ENCODE measurements around the gene ACTG1.

The ACTG1 gene

DNA sequence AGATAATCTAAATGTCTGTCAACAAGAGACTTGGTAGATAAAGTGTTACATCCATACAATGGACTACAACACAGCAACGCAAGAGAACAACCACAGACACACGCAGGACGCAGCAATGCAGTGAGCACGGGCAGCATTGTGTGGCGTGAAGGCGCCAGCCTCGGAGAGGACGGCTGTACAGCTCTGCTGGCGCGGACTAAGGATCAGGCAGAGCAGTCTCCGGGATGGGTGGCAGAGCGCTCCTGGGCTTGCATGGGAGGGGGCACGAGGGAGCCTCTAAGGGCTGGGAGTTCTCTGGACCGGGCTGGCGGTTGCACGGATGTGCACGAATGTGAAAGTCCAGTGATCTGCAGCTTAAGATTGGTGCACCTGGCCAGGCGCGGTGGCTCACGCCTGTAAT, 34.5 kb downstream of the ACTG1 start:
- no peak for DNase-seq

DNA sequence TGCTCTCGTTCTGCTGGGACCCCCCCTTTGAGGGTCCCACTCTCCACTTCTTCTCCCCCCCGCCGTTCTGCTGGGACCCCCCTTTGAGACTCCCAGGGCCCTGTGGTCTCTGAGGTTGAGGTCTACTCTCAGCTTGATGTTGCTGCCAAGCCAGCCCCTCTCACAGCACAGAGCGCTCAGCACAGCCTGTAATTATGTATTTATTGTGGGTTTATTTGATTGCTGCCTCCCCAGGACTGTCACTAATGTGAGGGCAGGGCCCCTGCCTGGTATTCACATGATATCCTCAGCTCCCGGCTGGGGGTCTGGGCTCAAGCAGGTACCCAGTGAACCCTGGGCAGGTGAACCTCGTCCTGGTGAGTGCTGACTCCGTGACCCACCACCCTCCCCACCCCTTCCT, 35.4 kb downstream of the ACTG1 start:
- no peak for DNase-seq

DNA sequence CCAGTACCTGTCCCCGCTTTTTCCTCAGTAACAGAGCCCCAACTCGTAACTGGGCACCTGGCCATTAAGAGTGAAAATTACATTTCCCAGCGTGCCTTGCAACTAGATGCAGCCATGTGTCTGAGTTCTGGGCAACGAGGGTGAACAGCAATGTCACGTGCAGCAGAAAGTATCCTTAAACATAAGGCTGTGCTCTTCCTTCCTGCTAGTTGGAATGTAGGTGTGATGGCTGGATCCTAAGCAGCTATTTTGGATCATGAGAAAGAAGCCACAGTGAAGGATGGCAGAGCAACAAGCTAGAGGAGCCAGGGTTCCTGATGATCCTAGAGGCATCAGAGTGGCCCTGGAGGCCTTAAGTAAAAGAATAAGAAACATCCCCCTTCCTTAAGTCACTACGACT, 36.0 kb downstream of the ACTG1 start:
- no peak for DNase-seq

DNA sequence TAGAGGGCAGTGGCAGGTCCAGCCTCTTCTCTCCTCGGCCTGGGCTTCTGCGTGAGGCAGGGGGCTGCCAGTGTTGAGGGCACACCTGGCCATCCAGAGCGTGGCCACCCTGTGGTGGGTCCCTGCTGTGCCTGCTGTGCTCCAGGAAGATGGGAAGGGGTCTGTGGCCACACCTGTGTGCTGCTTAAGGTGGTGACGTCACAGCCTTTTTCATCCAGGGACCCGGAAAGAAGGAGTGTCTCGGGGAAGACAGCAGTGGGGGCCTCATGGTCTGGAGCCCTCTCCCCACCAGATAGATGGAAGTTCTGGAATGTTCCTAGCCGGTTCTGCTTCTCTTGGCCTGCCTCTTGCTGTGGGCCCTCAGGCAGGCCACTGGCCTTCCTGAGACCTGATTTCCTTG, 36.5 kb downstream of the ACTG1 start:
- no peak for DNase-seq

DNA sequence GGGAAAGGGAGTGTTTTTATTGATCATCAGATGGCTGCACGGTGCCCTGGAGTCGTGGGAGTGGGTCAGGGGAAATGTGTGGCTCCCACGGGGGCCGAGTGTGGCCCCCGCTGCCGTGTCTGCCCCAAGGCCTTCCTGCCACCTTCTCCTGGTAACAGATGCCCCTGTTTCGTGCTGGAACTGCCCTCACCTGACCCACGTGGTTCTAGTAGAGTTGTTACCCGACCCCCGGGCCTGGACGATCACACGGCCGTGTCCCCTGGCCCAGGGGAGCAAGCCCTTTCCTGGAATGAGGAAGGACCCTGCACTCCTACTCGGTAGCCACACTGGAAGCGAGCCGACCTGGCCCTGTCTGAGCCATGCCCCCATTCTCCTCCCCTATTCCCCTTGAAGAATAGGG, 37.6 kb downstream of the ACTG1 start:
- DNase-seq = no peak

DNA sequence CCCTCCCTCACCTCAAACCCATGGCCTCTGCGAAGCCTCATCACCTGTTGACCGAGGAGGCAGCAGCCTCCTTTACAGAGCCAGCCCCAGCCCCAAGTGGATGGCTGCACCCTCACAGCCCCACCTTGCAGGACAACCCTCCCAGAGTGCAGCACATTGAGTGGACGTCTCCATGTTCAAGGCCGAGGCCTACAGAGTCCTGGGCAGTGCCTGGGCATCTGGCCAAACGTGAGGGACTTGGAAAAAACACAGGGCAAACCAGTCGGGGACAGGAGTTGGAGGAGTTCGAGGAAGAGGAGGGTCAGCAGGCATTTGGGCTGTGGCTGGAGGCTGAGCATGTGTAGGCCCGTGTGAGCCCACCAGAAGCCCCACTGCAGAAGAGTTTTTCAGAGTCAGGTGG, 39.6 kb downstream of the ACTG1 start:
- no peak for DNase-seq

DNA sequence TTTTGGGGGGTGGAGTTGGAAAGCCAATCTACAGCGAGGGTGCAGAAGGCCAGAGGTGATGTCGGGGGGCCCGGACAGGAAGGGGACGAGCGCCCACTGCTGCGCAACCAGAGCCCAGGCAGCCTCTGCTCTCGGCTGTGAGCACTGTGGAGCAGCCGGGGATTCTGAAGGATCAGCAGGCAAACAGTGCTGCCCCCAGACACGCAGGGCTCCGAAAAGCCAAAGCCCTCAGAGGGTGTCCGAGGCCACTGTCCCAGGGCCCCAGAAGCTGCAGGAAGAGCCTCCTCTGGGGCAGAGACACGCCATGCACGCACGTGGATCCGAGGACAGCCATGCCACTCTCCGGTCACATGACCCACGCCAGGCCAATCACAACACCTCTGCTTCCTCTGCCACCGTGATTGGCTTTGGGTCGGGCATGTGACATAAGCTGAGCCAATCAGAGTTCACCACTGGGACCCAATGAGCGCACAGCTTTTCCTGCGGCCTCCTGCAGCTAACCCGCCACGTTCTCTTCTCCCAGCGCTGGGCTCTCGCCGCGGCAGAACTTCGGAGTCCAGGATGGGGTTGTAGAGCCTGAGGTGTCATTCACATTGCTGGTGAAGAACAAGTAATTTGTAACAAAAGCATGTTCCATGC, 40.7 kb downstream of the ACTG1 start:
- DNase-seq = peak; percentile 94

DNA sequence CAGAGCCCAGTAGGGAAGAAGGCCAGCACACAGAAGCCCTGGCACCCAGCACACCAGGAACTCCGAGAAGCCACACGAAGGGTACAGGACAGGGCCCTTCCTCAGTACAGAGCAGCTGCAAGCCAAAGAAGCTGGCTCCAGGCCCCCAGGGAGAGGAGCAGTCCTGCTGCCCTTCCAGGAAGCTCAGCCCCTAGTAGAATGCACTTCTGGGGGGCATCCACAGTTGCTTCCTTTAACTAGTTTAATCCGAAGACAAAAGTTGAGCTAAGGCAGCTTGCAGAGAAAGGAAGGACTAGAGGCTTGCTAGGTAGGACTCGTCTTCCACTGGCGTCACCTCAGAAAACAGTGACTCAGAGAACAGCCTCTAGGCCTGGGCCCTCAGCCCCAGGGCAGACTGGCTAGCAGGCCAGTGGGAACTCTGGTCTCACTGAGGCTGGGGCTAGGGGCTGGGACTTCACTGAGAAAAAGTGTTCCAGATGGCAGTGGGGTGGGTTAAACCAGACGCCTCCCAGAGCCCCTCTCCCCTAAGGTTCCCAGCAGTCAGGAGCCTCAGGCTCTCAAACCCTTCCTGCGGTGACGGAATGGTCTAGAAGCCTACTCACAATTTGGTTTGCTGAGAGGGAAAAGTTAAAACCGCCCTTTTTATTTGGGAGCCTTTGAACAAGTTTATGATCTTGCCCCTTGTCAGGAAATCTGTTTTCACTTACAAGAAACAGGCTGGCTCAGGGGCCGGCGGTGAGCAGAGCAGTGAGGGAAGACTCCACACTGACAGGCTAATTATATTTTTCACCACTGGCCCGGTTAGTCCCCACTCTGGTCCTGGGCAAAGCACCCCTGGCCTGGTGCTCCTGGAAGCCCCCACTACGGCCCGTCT, 41.4 kb downstream of the ACTG1 start:
- no peak for DNase-seq

DNA sequence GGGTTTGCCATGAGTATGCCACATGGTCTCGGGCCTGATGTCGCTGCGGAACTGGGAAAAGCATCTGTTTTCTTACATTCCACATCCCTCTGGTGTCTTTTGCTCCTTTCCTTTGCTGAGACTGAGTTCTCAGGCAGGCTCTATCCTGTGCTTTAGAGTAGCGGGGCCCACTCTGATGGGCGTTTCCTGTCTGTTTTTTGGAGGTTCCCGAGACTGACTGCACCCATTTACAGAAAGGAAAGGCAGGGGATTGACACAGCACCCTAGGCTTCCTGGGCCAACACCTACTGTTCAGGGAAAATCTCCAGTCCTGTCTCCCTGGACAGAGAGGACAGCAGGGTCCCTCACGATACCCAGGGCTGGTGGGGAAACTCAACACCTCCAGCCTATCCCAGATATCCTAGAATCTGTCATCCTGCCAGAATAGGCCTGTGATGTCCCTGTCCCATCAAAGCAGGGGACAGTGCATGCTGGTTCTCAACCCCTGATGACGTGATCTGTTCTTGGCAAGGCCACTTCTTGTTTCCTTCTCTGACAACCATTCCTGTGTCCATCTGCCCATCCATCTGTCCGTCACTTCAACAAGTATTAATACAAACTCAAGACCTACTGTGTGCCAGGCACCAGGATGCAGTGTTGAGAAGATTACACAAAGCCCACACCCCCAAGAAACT, 42.2 kb downstream of the ACTG1 start:
- DNase-seq = no peak

DNA sequence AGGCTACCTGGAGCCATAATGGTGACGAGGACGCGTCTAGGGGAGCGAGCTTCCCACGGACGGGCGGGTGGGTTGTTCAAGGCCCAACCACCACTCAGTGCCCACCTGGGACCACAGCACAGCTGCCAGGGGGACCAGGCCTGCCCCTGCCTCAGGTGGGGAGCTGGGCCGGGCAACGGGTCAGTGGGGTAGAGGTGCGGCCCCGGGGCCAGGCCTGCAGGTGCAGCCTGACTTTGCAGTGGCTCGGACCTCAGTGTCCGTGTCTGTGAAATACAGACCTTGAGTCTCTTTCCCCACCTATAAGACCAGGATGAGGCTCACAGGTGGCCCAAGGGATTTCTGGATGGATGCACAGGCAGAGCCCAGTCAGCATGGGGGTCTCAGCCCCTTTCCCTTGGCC, 43.3 kb downstream of the ACTG1 start:
- no peak for DNase-seq

DNA sequence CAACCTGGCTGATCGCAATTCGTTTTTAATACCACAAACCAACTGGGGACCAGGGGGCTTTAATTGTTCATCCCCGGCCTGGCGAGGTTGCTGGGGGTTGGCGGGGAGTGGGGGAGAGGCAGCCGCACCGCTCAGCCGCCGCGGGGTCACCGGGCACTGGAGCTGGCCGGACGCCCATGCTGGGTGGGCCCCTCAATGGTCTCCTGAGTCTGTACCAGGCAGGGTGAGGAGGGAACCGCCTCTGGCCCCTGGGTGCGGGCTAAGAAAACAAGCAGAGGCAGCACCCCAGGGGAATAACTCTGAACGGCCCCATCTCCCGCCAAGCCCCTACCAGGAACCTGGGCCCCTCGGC, 43.9 kb downstream of the ACTG1 start:
- DNase-seq = no peak

DNA sequence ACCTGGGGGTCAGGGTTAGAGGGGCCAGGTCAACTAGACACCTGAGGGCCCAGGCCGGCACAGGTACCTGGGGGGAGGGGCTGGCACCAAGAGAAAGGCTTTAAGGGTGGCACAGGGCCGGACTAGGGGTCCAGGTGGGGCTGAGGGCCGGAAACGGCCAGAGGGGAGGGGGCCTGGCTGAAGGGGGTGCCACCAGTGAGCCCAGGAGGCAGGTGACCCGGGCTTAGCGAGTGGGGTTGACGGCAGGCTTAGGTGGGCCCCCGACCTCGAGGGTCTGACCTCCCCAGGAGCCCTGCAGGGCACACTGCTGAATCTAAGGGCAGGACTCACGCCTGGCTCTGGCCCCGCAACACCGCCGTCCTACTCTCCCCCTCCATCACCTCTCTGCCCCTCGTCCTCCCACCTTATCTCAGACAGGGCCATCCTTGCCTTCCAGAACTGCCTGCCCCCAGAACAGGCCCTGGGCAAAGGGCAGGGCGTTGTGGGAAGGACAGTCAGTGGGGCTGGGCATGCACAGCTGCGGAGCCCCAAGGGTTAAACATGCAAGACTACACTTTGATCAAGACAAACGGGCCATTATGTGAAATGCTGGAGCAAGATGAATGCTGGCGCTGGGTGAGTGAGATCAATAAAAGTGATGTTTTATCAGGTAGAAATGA, 44.4 kb downstream of the ACTG1 start:
- no peak for DNase-seq

DNA sequence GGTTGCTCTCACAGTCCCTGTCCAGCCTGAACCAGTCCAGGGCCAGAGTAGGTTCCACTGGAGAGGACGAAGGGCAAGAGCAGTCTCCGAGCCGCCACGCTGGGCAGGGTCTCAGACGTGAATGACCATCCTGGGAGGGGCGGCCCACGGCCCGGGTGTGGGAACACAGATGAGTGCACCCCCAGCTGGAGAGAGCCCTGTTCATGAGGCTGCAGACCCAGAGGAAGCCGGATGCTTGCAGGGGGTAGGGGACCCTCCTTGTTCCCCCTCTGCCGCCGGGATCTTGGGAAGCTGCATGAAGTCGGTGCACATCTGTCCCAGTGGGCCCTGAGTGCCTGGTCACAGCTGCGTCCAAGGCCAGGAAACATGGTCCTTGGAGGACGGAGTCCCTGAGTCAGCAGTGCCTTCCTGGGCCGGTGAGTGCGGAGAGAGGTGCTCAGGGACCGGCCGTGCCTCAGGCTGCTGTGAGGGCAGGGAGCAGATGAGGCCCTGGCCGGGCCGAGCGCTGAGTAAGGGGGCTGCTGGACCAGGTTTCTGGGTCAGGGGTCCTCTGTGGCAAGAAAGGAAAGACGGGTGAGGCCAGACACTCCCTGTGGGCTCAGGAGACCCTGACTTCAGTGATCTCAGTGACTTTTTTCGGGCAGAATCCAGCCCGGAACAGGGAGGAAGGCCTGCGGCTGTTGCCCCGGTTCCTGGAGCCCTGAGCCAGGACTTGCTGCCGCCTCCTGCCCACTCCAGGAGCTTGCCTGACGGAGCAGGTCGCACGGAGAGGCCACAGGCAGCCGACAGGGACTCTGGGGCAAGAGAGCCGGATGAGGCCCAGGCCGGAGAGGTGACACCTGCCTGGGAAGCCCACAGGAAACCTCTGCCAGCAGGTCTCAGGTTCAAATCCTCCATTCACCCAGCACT, 45.8 kb downstream of the ACTG1 start:
- DNase-seq = no peak

DNA sequence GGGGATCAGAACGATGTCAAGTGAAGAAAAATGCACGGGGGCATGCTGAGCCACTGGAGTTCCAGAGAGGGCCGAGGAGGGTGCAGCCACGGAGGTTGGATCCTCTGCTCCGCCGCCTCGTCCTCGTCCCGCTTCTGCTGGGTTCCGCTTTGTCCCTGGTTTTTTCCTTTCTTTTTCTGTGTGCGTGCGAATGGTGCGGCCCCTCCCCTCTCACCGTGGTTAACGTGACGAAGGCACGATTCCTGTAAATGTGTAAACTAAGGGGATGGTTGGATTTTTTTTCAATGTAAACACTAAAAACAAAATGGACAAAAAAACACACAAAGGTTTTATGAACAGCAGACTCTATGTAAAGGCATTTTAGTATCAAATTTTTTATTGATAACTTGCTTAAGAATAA, 46.7 kb downstream of the ACTG1 start:
- DNase-seq = no peak

DNA sequence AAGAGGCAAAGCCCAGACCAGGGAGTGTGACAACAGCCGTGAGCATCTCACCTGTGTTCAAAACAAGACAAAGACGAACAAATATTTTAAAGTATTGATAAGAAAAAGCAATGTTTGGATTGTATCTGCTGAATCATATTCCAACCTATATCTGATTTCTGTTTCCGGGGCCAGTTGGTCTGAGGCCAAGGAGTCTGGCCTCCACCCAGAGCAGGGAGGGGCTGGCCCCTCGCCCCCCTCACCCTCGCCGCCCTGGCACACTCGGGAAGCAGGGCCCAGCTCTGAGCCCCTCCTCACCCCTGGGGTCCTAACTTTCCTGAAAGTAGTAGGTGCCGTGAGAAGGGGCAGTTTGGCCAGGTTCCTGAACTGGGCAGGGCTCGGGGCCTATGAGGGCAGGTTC, 48.0 kb downstream of the ACTG1 start:
- no peak for DNase-seq

DNA sequence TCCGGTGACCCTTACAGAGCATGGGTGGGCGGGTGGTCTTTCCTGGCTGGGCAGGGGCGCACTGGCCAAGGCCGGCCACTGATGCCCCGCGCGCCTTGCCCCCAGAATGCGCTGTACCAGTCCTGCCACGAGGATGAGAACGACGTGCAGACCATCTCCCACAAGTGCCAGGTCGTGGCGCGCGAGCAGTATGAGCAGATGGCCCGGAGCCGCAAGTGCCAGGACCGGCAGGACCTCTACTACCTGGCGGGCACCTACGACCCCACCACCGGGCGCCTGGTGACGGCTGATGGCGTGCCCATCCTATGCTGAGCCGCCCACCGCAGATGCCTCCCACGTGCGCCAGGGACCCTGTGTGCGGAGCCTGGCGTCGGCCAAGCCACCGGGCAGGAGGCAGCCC, 49.1 kb downstream of the ACTG1 start:
- DNase-seq = no peak

DNA sequence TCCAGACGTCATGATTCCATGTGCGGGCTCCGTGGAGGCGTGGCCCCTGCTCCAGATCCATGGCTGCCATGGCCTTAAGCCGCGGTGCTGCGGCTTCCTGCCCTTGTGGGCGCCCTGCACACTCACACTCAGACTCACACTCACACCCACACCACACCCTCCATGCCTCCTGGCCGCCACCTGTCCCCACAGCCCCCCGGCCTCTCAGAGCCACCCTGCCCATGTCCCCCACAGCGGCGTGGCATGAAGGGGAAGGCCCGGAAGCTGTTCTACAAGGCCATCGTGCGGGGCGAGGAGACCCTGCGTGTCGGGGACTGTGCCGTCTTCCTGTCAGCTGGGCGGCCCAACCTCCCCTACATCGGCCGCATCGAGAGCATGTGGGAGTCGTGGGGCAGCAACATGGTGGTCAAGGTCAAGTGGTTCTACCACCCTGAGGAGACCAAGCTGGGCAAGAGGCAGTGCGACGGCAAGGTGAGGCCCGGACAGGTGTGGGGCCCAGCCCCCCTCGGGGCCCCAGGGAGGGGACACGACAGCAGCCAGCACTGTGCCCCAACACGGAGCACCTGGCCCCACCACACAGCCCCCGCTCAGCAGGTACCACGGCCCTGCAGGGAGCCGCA, 50.0 kb downstream of the ACTG1 start:
- no peak for DNase-seq

DNA sequence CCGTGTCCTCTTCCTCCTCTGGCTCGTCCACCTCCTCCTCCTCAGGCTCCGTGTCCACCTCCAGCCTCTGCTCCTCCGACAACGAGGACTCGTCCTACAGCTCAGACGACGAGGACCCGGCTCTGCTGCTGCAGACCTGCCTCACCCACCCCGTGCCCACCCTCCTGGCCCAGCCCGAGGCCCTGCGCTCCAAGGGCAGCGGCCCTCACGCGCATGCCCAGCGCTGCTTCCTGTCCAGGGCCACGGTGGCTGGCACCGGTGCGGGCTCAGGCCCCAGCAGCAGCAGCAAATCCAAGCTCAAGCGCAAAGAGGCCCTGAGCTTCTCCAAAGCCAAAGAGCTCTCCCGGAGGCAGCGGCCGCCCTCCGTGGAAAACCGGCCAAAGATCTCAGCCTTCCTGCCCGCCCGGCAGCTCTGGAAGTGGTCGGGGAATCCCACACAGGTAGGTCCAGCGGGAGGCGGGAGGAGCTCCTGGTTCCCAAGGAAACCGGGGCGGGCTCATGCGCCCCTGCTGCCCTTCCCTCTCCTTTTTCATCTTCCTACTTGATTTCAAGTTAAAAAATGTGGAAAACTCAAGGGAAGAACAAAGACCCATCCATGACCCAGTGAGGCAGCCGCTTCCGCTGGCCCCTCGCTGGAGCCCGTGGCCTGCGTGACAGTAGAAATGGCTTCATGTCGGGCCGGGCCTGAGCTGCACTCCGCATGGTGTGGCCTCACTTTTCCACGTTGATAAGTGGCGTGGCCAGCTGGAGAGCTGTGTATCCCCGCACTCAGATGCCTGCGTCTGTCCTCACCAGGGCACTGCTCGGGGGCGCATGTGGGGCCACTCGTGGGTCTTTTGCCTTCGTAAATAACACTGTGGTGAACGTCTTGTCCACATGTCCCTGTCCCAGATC, 50.7 kb downstream of the ACTG1 start:
- DNase-seq = no peak

DNA sequence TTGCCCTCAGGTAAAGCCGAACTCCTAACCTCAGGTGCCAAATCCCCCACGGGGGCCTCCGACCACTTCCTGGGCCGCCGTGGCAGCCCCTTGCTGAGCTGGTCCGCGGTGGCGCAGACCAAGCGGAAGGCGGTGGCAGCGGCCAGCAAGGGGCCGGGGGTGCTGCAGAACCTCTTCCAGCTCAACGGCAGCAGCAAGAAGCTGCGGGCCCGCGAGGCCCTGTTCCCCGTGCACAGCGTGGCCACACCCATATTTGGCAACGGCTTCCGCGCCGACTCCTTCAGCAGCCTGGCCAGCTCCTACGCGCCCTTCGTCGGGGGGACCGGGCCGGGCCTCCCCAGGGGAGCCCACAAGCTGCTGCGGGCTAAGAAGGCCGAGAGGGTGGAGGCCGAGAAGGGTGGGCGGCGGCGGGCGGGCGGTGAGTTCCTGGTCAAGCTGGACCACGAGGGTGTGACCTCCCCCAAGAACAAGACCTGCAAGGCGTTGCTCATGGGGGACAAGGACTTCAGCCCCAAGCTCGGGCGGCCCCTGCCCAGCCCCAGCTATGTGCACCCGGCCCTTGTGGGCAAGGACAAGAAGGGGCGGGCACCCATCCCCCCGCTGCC, 51.6 kb downstream of the ACTG1 start:
- DNase-seq = no peak

All from NCI-H2171 (cell line).